Retina (tissue), 1 donor: Measurements from ENCODE around the gene KRTAP4-6.
"Not testable (repeated sequence)": the region's sequence is repeated elsewhere in the genome, so short reads cannot be mapped to it uniquely, and the experiment has no call there.

ENCODE experiments used
- DNase-seq: peaks from one replicate; pipeline ENCODE4 v3.0.0-alpha.2; 2016

Gene KRTAP4-6

GRCh38 chr17:41145261-41145660 is 4.9 kb upstream of the KRTAP4-6 start:
- no peak for DNase-seq

- no peak for DNase-seq
These were observed 4.5 kb upstream of the KRTAP4-6 start for GRCh38 chr17:41144846-41145245.

GRCh38 chr17:41141361-41141760 is 1.0 kb upstream of the KRTAP4-6 start:
- no peak for DNase-seq

- DNase-seq, result not testable (repeated sequence)
These were observed 479 bp downstream of the KRTAP4-6 start for GRCh38 chr17:41139865-41140264.

- no peak for DNase-seq
These were observed 6.2 kb downstream of the KRTAP4-6 start for GRCh38 chr17:41133880-41134735.

GRCh38 chr17:41131979-41132378 is 8.4 kb downstream of the KRTAP4-6 start:
- no peak for DNase-seq

GRCh38 chr17:41127371-41127770 is 13.0 kb downstream of the KRTAP4-6 start:
- no peak for DNase-seq

GRCh38 chr17:41126412-41126811 is 13.9 kb downstream of the KRTAP4-6 start:
- no peak for DNase-seq

- no peak for DNase-seq
These were observed 15.3 kb downstream of the KRTAP4-6 start for GRCh38 chr17:41125064-41125463.

GRCh38 chr17:41123991-41124371 is 16.4 kb downstream of the KRTAP4-6 start, which contains the start of gene KRTAP4-12:
KRTAP4-12 (minus strand) TSS chr17:41124182; CDS start chr17:41124122, 60 bp downstream.
- DNase-seq, result not testable (repeated sequence)

- DNase-seq, result not testable (repeated sequence)
These were observed 16.9 kb downstream of the KRTAP4-6 start for GRCh38 chr17:41123292-41123990.

- DNase-seq, result no peak
These were observed 18.6 kb downstream of the KRTAP4-6 start for GRCh38 chr17:41121742-41122141.

- not testable (repeated sequence) for DNase-seq
These were observed 20.4 kb downstream of the KRTAP4-6 start for GRCh38 chr17:41119696-41120690.

GRCh38 chr17:41118721-41119120 is 21.6 kb downstream of the KRTAP4-6 start:
- DNase-seq, result no peak

- DNase-seq, result not testable (repeated sequence)
These were observed 22.4 kb downstream of the KRTAP4-6 start, which contains the start of gene KRTAP4-11 for GRCh38 chr17:41117846-41118386. KRTAP4-11 (minus strand) TSS chr17:41118373; CDS start chr17:41118315, 58 bp downstream.

GRCh38 chr17:41116297-41116696 is 24.0 kb downstream of the KRTAP4-6 start:
- DNase-seq, result no peak

GRCh38 chr17:41111151-41111885 is 29.0 kb downstream of the KRTAP4-6 start:
- DNase-seq, result no peak

GRCh38 chr17:41108728-41109386 is 31.5 kb downstream of the KRTAP4-6 start:
- DNase-seq, result not testable (repeated sequence)

- no peak for DNase-seq
These were observed 32.3 kb downstream of the KRTAP4-6 start for GRCh38 chr17:41107941-41108450.

- DNase-seq, result not testable (repeated sequence)
These were observed 35.0 kb downstream of the KRTAP4-6 start, which contains the start of gene KRTAP4-9 for GRCh38 chr17:41105347-41105746. KRTAP4-9 (plus strand) TSS chr17:41105389; CDS start chr17:41105389, 0 bp downstream.
